H1 (cell line): ENCODE measurements around the gene PRX. TPM values are rescaled to one million over a fixed set of nuclear protein-coding genes. Genes with fewer than 3 reads are reported as not detected.

Experiments
- CTCF ChIA-PET: fragments of 300-600 bp; sonication (Branson Sonifier 250); formaldehyde crosslinking; loops from one replicate; lab custom pipeline; 2021; ENCODE audit not compliant: partially characterized antibody; lab: Charles Lee
- POLR2A ChIA-PET: fragments of 300-600 bp; sonication (Branson Sonifier 250); formaldehyde crosslinking; loops from one replicate; lab custom pipeline; 2021; ENCODE audit warnings: inconsistent platforms; ENCODE audit not compliant: partially characterized antibody; lab: Charles Lee
- DNase-seq, 2 experiments: peaks; one replicate each; pipeline versions ENCODE4 v3.0.0 to v3.0.0-alpha.2; 2010 to 2022; ENCODE audit warnings: low spot score in 2 of 2, low read depth in 1 of 2, mixed read lengths in 1 of 2
- FAIRE-seq: peaks from 2 replicates; lab custom pipeline; 2011; peaks lifted over from hg19 to GRCh38; lab: Jason Lieb, UNC
- H2AFZ ChIP-seq: 2 replicates; pipeline ENCODE4 v1.8.1; 2012; ENCODE audit warnings: low read length, inconsistent platforms
- H2AK5ac ChIP-seq: 2 replicates; pipeline ENCODE4 v1.6.1; 2013; ENCODE audit warnings: low read depth, low read length
- H2BK120ac ChIP-seq: replicated peaks from 2 replicates; pipeline ENCODE3; 2013; ENCODE audit warnings: low read depth, low read length, inconsistent platforms
- H2BK12ac ChIP-seq: 2 replicates; pipeline ENCODE4 v1.6.1; 2013; ENCODE audit warnings: low read depth, low read length
- H2BK15ac ChIP-seq: 2 replicates; pipeline ENCODE4 v1.6.1; 2013; ENCODE audit warnings: low read length
- H2BK20ac ChIP-seq: 2 replicates; pipeline ENCODE4 v1.6.1; 2013; ENCODE audit warnings: low read length
- H2BK5ac ChIP-seq: 2 replicates; pipeline ENCODE4 v1.6.1; 2013; ENCODE audit warnings: low read depth, low read length
- H3K14ac ChIP-seq: 2 replicates; pipeline ENCODE4 v1.6.1; 2013; ENCODE audit warnings: inconsistent platforms; ENCODE audit not compliant: insufficient read length
- H3K18ac ChIP-seq: 2 replicates; pipeline ENCODE4 v1.6.1; 2013; ENCODE audit warnings: low read length; ENCODE audit errors: extremely low read depth
- H3K23ac ChIP-seq: 2 replicates; pipeline ENCODE4 v1.6.1; 2013; ENCODE audit warnings: inconsistent platforms; ENCODE audit not compliant: insufficient read length
- H3K23me2 ChIP-seq: 2 replicates; pipeline ENCODE4 v1.6.1; 2013; ENCODE audit warnings: low read depth, low read length
- H3K27ac ChIP-seq: 2 replicates; pipeline ENCODE4 v1.6.1; 2011; ENCODE audit warnings: low read depth, low read length, inconsistent platforms
- H3K27me3 ChIP-seq, 4 experiments: replicated peaks in 1 of 4; 1 replicate in 1 of 4; 2 replicates in 3 of 4; pipeline versions ENCODE4 v1.6.1 to v1.8.1; 2011 to 2013; ENCODE audit warnings: low read length in 3 of 4, mild to moderate bottlenecking in 3 of 4, inconsistent platforms in 2 of 4, mixed read lengths in 2 of 4, moderate library complexity in 1 of 4; ENCODE audit not compliant: control insufficient read depth in 3 of 4, insufficient read depth in 3 of 4; ENCODE audit errors: extremely low read depth in 1 of 4
- H3K36me3 ChIP-seq, 4 experiments: 2 replicates each; pipeline versions ENCODE4 v1.6.1 to v1.8.1; 2011 to 2013; ENCODE audit warnings: mild to moderate bottlenecking in 4 of 4, low read length in 3 of 4, moderate library complexity in 2 of 4, control low read depth in 1 of 4, inconsistent platforms in 1 of 4; ENCODE audit not compliant: insufficient read depth in 4 of 4, control insufficient read depth in 2 of 4
- H3K4ac ChIP-seq: replicated peaks from 2 replicates; pipeline ENCODE3; 2013; ENCODE audit warnings: low read length, low read depth, mixed read lengths, inconsistent platforms; ENCODE audit not compliant: insufficient read length
- H3K4me1 ChIP-seq, 4 experiments: replicated peaks in 1 of 4; 1 replicate in 1 of 4; 2 replicates in 3 of 4; pipeline versions ENCODE4 v1.6.1 to v1.8.1; 2011 to 2013; ENCODE audit warnings: low read length in 3 of 4, inconsistent platforms in 2 of 4, mixed read lengths in 1 of 4; ENCODE audit not compliant: insufficient read depth in 4 of 4, control insufficient read depth in 3 of 4
- H3K4me2 ChIP-seq, 2 experiments: 2 replicates each; pipeline versions ENCODE4 v1.6.1 to v1.8.1; 2011 to 2013; ENCODE audit warnings: low read depth in 2 of 2, low read length in 2 of 2, control low read depth in 1 of 2, inconsistent platforms in 1 of 2, mild to moderate bottlenecking in 1 of 2; ENCODE audit not compliant: insufficient read depth in 1 of 2
- H3K4me3 ChIP-seq, 4 experiments: fragments of 200-600, 300-600 bp in 1 of 4; sonication (generic), shearing (Covaris generic), sonication (Bioruptor Twin) in 1 of 4; 2 replicates each; pipeline versions ENCODE4 v1.5.1 to v1.8.1; 2011 to 2016; ENCODE audit warnings: low read length in 4 of 4, low read depth in 3 of 4, control low read depth in 2 of 4, inconsistent platforms in 2 of 4, mild to moderate bottlenecking in 2 of 4, mixed read lengths in 1 of 4, moderate library complexity in 1 of 4; ENCODE audit not compliant: insufficient read depth in 2 of 4; ENCODE audit errors: extremely low read depth in 1 of 4
- H3K56ac ChIP-seq: replicated peaks from 2 replicates; pipeline ENCODE3; 2013; ENCODE audit warnings: low read depth, mild to moderate bottlenecking, mixed read lengths, low read length, inconsistent platforms; ENCODE audit not compliant: insufficient read length
- H3K79me1 ChIP-seq: 2 replicates; pipeline ENCODE4 v1.6.1; 2013; ENCODE audit warnings: low read depth, low read length, control low read depth
- H3K79me2 ChIP-seq, 2 experiments: 2 replicates each; pipeline versions ENCODE4 v1.6.1 to v1.8.1; 2012 to 2013; ENCODE audit warnings: low read length in 2 of 2, mild to moderate bottlenecking in 2 of 2, inconsistent platforms in 1 of 2; ENCODE audit not compliant: insufficient read depth in 2 of 2, control insufficient read depth in 1 of 2
- H3K9ac ChIP-seq, 4 experiments: replicated peaks in 1 of 4; 1 replicate in 1 of 4; 2 replicates in 3 of 4; pipeline versions ENCODE4 v1.6.1 to v1.8.1; 2011 to 2013; ENCODE audit warnings: low read depth in 3 of 4, low read length in 3 of 4, control low read depth in 2 of 4, mild to moderate bottlenecking in 2 of 4, moderate library complexity in 2 of 4, inconsistent platforms in 1 of 4; ENCODE audit errors: extremely low read depth in 1 of 4
- H3K9me3 ChIP-seq, 2 experiments: 2 replicates each; pipeline versions ENCODE4 v1.6.1 to v1.8.1; 2012 to 2013; ENCODE audit warnings: mild to moderate bottlenecking in 2 of 2, moderate library complexity in 2 of 2, control low read depth in 1 of 2, inconsistent platforms in 1 of 2, low read depth in 1 of 2, low read length in 1 of 2, mixed read lengths in 1 of 2; ENCODE audit not compliant: insufficient read depth in 2 of 2
- H4K20me1 ChIP-seq, 2 experiments: replicated peaks in 1 of 2; 2 replicates each; pipeline versions ENCODE3 to v1.8.1; 2011 to 2013; ENCODE audit warnings: inconsistent platforms in 2 of 2, low read length in 2 of 2, mild to moderate bottlenecking in 1 of 2; ENCODE audit not compliant: insufficient read depth in 2 of 2, control insufficient read depth in 1 of 2
- H4K5ac ChIP-seq: 2 replicates; pipeline ENCODE4 v1.6.1; 2013; ENCODE audit warnings: low read length, low read depth, mixed read lengths, inconsistent platforms; ENCODE audit not compliant: insufficient read length
- H4K8ac ChIP-seq: 2 replicates; pipeline ENCODE4 v1.8.0; 2013; ENCODE audit warnings: mild to moderate bottlenecking, moderate library complexity, low read length, inconsistent platforms; ENCODE audit not compliant: insufficient read depth; ENCODE audit errors: extremely low read depth
- H4K91ac ChIP-seq: replicated peaks from 2 replicates; pipeline ENCODE3; 2013; ENCODE audit warnings: low read length, mixed read lengths, inconsistent platforms; ENCODE audit not compliant: insufficient read length
- EGR1 ChIP-seq: IDR thresholded peaks from 2 replicates; pipeline ENCODE4 v1.6.1; 2011; ENCODE audit warnings: low read depth, low read length, borderline replicate concordance
- JUND ChIP-seq: IDR thresholded peaks from 2 replicates; pipeline ENCODE4 v1.6.1; 2011; ENCODE audit warnings: mild to moderate bottlenecking, improper control_type of control experiment, low read length
- SRF ChIP-seq: IDR thresholded peaks from 2 replicates; pipeline ENCODE4 v1.6.1; 2011; ENCODE audit warnings: mild to moderate bottlenecking, low read depth, low read length, moderate library complexity
- WGBS, 2 experiments: shearing (Covaris generic) in 1 of 2; methylation state at CpG; one replicate each; pipeline versions ENCODE4 v1.1.6 to v1.1.7; 2013 to 2015; ENCODE audit warnings: low lambda C conversion rate in 2 of 2, mixed read lengths in 2 of 2, inconsistent platforms in 1 of 2, low coverage in 1 of 2, missing lambda C conversion rate in 1 of 2; ENCODE audit not compliant: insufficient replicate concordance in 2 of 2, insufficient coverage in 1 of 2, insufficient read length in 1 of 2; ENCODE audit errors: extremely low coverage in 1 of 2, missing lambda C conversion rate in 1 of 2; 5-methylcytosine and 5-hydroxymethylcytosine counted together
- polyA plus RNA-seq, 7 experiments: library from polyadenylated mRNA; depleted of rRNA in 3 of 7; stranded (reverse) in 5 of 7; unstranded in 2 of 7; fragments of >200 nt in 5 of 7; fragments of 200-250 nt in 2 of 7; gene quantifications; 1 replicate in 5 of 7; 2 replicates in 1 of 7; 4 replicates in 1 of 7; pipeline versions ENCODE4 v1.2.1 to v1.2.3, GENCODE V29; 2011 to 2013; ENCODE audit warnings: missing spikeins in 2 of 7, mixed read lengths in 2 of 7
- total RNA-seq: library from RNA; stranded (reverse); fragmentation: NEBNext Ultra II Directional; extraction: Animal tissue kit (Norgen Biotek cat#: 25700); gene quantifications from 2 replicates; pipeline ENCODE4 v1.2.1, GENCODE V29; 2021
- TF ChIP-seq, protein P1 (sequence below): IDR thresholded peaks from 2 replicates; pipeline ENCODE4 v1.6.1; 2011; ENCODE audit warnings: low read depth, mild to moderate bottlenecking, low read length; ENCODE audit not compliant: insufficient read depth

PRX gene
- total and polyA plus RNA-seq, 2 of the 8 experiments (the other 6 are each of a cell fraction or from before 2014, with no cell fraction given), result 2.8 to 5.8 TPM

DNA sequence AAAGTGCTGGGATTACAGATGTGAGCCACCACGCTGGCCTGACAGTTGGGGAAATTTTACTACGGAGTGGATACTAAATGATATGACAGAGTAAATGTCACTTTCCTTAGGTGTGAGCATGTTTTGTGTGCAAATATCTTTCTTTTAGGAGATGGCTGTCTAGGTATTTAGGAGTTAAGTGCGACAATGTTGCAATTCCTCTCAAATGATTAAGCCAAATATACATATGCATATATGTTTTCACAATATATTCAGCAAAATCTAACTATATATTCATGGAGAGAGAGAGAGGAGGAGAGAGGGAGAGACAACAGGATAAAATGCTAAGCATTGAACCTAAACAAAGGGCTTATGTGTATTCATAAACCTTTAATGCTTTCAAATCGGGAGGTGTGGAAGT, 36.3 kb upstream of the PRX start:
- CTCF ChIA-PET, result interaction anchor here (6.2 kb wide), 1 partner anchor 14 kb away, joined by 49 read pairs; the partner anchor contains the start of gene BLVRB
- Histone ChIP-seq H3K79me2 (no peaks in the 10 kb centered on the region), H3K79me1 (no peaks in the 10 kb centered on the region), H3K56ac (no peak overlapping the region), H3K18ac (no peak overlapping the region), H3K14ac (no peak overlapping the region), H4K20me1 (no peaks in the 10 kb centered on the region), H3K4me2 (no peak overlapping the region), H2BK15ac (no peak overlapping the region), H2BK20ac (no peak overlapping the region), H3K27me3 (no peaks in the 10 kb centered on the region), H3K9me3 (no peaks in the 10 kb centered on the region), H2BK5ac (no peak overlapping the region), H2BK12ac (no peak overlapping the region)
- FAIRE-seq, result no peak
- TF ChIP-seq EGR1 (no peak), SRF (no peak), JUND (no peak)
- TF ChIP-seq, protein P1, sequence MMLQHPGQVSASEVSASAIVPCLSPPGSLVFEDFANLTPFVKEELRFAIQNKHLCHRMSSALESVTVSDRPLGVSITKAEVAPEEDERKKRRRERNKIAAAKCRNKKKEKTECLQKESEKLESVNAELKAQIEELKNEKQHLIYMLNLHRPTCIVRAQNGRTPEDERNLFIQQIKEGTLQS, result no peak
- TF ChIP-seq, all 59 proteins: peak for 0
- Histone ChIP-seq H3K4me1 (peaks cover 3 to 6% (median 4%) of the 10 kb centered on the region in 4 experiments; a peak in 4 of 7 replicates), H3K27ac (no peak overlapping the region), H3K23ac (no peak overlapping the region), H3K4ac (no peak overlapping the region), H2BK120ac (no peak overlapping the region), H3K4me3 (no peak overlapping the region), H4K91ac (no peak overlapping the region), H4K8ac (no peak overlapping the region), H2AFZ (no peak overlapping the region), H2AK5ac (no peak overlapping the region), H3K36me3 (no peaks in the 10 kb centered on the region; a peak in 2 of 8 replicates), H3K9ac (no peak overlapping the region), H4K5ac (no peak overlapping the region), H3K23me2 (peaks cover 1% of the 10 kb centered on the region; the same call in 1 of the 2 replicates)
- POLR2A ChIA-PET, result no interaction called here
- WGBS, 2 experiments, result 92% methylated on average over 4 of the region's 4 CpGs; no CpG with 5 or more reads in 1 of the 2 experiments
- no peak for DNase-seq
